IMR-90 (cell line): ENCODE data around the gene INPP5D. TPM values are rescaled to one million over a fixed set of nuclear protein-coding genes. Genes with fewer than 3 reads are reported as not detected.

ENCODE experiments used
- ATAC-seq: fragments of 200-7000 bp; cut with Tn5 transposase; 2 replicates; pipeline ENCODE4 v1.9.1; 2020; ENCODE audit warnings: low read depth, mild to moderate bottlenecking, moderate library complexity
- BruUV-seq: library from RNA; stranded (reverse); fragments of 400-500 nt; replicated peaks from 2 replicates; lab custom pipeline; 2021; lab: Mats Ljungman, UMichigan
- CTCF ChIA-PET: fragments of 300-600 bp; formaldehyde crosslinking; extraction: SDS; loops from one replicate; lab custom pipeline; 2021; ENCODE audit warnings: antibody characterized with exemption; lab: Yijun Ruan, JAX
- POLR2A ChIA-PET: fragments of 300-600 bp; sonication (Branson Sonifier 250); formaldehyde crosslinking; loops from one replicate; lab custom pipeline; 2022; ENCODE audit warnings: antibody characterized with exemption; ENCODE audit not compliant: unreplicated experiment; lab: Charles Lee
- DNase-seq: peaks from one replicate; pipeline ENCODE4 v3.0.0; 2013
- H2AFZ ChIP-seq: replicated peaks from 2 replicates; pipeline ENCODE3; 2013; ENCODE audit warnings: low read length, mild to moderate bottlenecking; ENCODE audit not compliant: poor library complexity
- H2AK5ac ChIP-seq: 2 replicates; pipeline ENCODE4 v1.6.1; 2013; ENCODE audit warnings: low read depth, low read length, inconsistent platforms
- H2AK9ac ChIP-seq: replicated peaks from 2 replicates; pipeline ENCODE3; 2013; ENCODE audit warnings: mild to moderate bottlenecking, low read depth, low read length, moderate library complexity; ENCODE audit not compliant: poor library complexity
- H2BK120ac ChIP-seq: 2 replicates; pipeline ENCODE4 v1.6.1; 2013; ENCODE audit warnings: low read depth, low read length, inconsistent platforms
- H2BK15ac ChIP-seq: 3 replicates; pipeline ENCODE4 v1.6.1; 2013; ENCODE audit warnings: low read depth, low read length, inconsistent platforms
- H2BK20ac ChIP-seq: 2 replicates; pipeline ENCODE4 v1.6.1; 2013; ENCODE audit warnings: low read depth, mild to moderate bottlenecking, inconsistent platforms, low read length, moderate library complexity
- H2BK5ac ChIP-seq: 2 replicates; pipeline ENCODE4 v1.6.1; 2013; ENCODE audit warnings: mild to moderate bottlenecking, low read depth, low read length, inconsistent platforms; ENCODE audit not compliant: poor library complexity, severe bottlenecking
- H3K14ac ChIP-seq: replicated peaks from 2 replicates; pipeline ENCODE4 v1.6.1; 2013; ENCODE audit warnings: low read depth, low read length, inconsistent platforms
- H3K18ac ChIP-seq: 2 replicates; pipeline ENCODE4 v1.6.1; 2013; ENCODE audit warnings: low read depth, low read length, control low read depth
- H3K23ac ChIP-seq: 2 replicates; pipeline ENCODE4 v1.6.1; 2013; ENCODE audit warnings: low read depth, low read length, inconsistent platforms
- H3K27ac ChIP-seq: 2 replicates; pipeline ENCODE4 v1.5.1; 2013; ENCODE audit warnings: mild to moderate bottlenecking, control low read depth, low read length; ENCODE audit not compliant: insufficient read depth
- H3K27me3 ChIP-seq: 2 replicates; pipeline ENCODE4 v1.6.1; 2013; ENCODE audit warnings: low read length; ENCODE audit not compliant: control insufficient read depth, insufficient read depth
- H3K36me3 ChIP-seq: 2 replicates; pipeline ENCODE4 v1.6.1; 2013; ENCODE audit warnings: low read length, mixed read lengths; ENCODE audit not compliant: control insufficient read depth, insufficient read depth
- H3K4ac ChIP-seq: 2 replicates; pipeline ENCODE4 v1.6.1; 2013; ENCODE audit warnings: low read depth, low read length, inconsistent platforms
- H3K4me1 ChIP-seq: 2 replicates; pipeline ENCODE4 v1.6.1; 2013; ENCODE audit warnings: low read length, mixed read lengths; ENCODE audit not compliant: control insufficient read depth, insufficient read depth
- H3K4me2 ChIP-seq: 2 replicates; pipeline ENCODE4 v1.6.1; 2013; ENCODE audit warnings: low read depth, mild to moderate bottlenecking, control low read depth, low read length, moderate library complexity
- H3K4me3 ChIP-seq: 2 replicates; pipeline ENCODE4 v1.5.1; 2013; ENCODE audit warnings: low read depth, mild to moderate bottlenecking, control low read depth, low read length, moderate library complexity; ENCODE audit not compliant: insufficient read depth
- H3K56ac ChIP-seq: 2 replicates; pipeline ENCODE4 v1.6.1; 2013; ENCODE audit warnings: low read length, inconsistent platforms; ENCODE audit not compliant: insufficient read depth; ENCODE audit errors: extremely low read depth
- H3K79me1 ChIP-seq, 2 experiments: 2 replicates each; pipeline ENCODE4 v1.6.1; 2013; ENCODE audit warnings: low read length in 2 of 2, inconsistent platforms in 1 of 2, low read depth in 1 of 2
- H3K9ac ChIP-seq: 2 replicates; pipeline ENCODE4 v1.6.1; 2013; ENCODE audit warnings: low read depth, low read length, control low read depth
- H3K9me1 ChIP-seq: 2 replicates; pipeline ENCODE4 v1.6.1; 2013; ENCODE audit warnings: low read length, inconsistent platforms; ENCODE audit not compliant: insufficient read depth
- H3K9me3 ChIP-seq: 2 replicates; pipeline ENCODE4 v1.6.1; 2013; ENCODE audit warnings: low read length; ENCODE audit not compliant: control insufficient read depth, insufficient read depth
- H4K20me1 ChIP-seq: 2 replicates; pipeline ENCODE4 v1.6.1; 2013; ENCODE audit warnings: low read length, inconsistent platforms; ENCODE audit not compliant: insufficient read depth
- H4K5ac ChIP-seq: 2 replicates; pipeline ENCODE4 v1.6.1; 2013; ENCODE audit warnings: mild to moderate bottlenecking, low read depth, low read length, control low read depth
- H4K8ac ChIP-seq, 2 experiments: 2 replicates each; pipeline ENCODE4 v1.6.1; 2013; ENCODE audit warnings: low read depth in 2 of 2, low read length in 2 of 2, control low read depth in 1 of 2, inconsistent platforms in 1 of 2
- H4K91ac ChIP-seq: 2 replicates; pipeline ENCODE4 v1.6.1; 2013; ENCODE audit warnings: low read depth, low read length, inconsistent platforms; ENCODE audit not compliant: insufficient read depth
- BHLHE40 ChIP-seq: fragments of 150-350 bp; IDR thresholded peaks from 2 replicates; pipeline ENCODE4 v1.6.1; 2016; ENCODE audit warnings: mild to moderate bottlenecking, low read depth, low read length
- CEBPB ChIP-seq: IDR thresholded peaks from 2 replicates; pipeline ENCODE4 v1.6.1; 2012; ENCODE audit warnings: low read depth, low read length, improper control_type of control experiment
- CHD1 ChIP-seq: IDR thresholded peaks from 2 replicates; pipeline ENCODE4 v1.6.1; 2012; ENCODE audit warnings: low read depth, low read length, improper control_type of control experiment
- CTCF ChIP-seq: conservative IDR thresholded peaks from 2 replicates; pipeline ENCODE4 v1.5.1; 2012; ENCODE audit warnings: mild to moderate bottlenecking, low read depth, low read length, improper control_type of control experiment
- ELK1 ChIP-seq: fragments of 150-350 bp; IDR thresholded peaks from 2 replicates; pipeline ENCODE4 v1.6.1; 2016; ENCODE audit warnings: low read depth, mild to moderate bottlenecking, low read length, moderate library complexity, borderline replicate concordance
- FOS ChIP-seq: fragments of 150-350 bp; IDR thresholded peaks from 2 replicates; pipeline ENCODE4 v1.6.1; 2016; ENCODE audit warnings: low read depth, low read length
- MAFK ChIP-seq: IDR thresholded peaks from 2 replicates; pipeline ENCODE4 v1.6.1; 2012; ENCODE audit warnings: low read depth, low read length, improper control_type of control experiment
- MAZ ChIP-seq: IDR thresholded peaks from 2 replicates; pipeline ENCODE4 v1.6.1; 2012; ENCODE audit warnings: low read depth, mild to moderate bottlenecking, low read length, improper control_type of control experiment, moderate library complexity, borderline replicate concordance
- MXI1 ChIP-seq: IDR thresholded peaks from 2 replicates; pipeline ENCODE4 v1.6.1; 2012; ENCODE audit warnings: low read depth, mild to moderate bottlenecking, low read length, moderate library complexity, borderline replicate concordance
- NFE2L2 ChIP-seq: fragments of 150-350 bp; IDR thresholded peaks from 2 replicates; pipeline ENCODE4 v1.6.1; 2016; ENCODE audit warnings: low read depth, mild to moderate bottlenecking, low read length
- POLR2A ChIP-seq: IDR thresholded peaks from 2 replicates; pipeline ENCODE4 v1.6.1; 2012; ENCODE audit warnings: mild to moderate bottlenecking, low read depth, low read length
- RAD21 ChIP-seq: IDR thresholded peaks from 2 replicates; pipeline ENCODE4 v1.6.1; 2012; ENCODE audit warnings: low read length, improper control_type of control experiment
- RCOR1 ChIP-seq: IDR thresholded peaks from 2 replicates; pipeline ENCODE4 v1.6.1; 2012; ENCODE audit warnings: mild to moderate bottlenecking, low read length, improper control_type of control experiment; ENCODE audit not compliant: insufficient replicate concordance
- RFX5 ChIP-seq: IDR thresholded peaks from 2 replicates; pipeline ENCODE4 v1.8.0; 2012; ENCODE audit warnings: low read depth, mild to moderate bottlenecking, low read length, moderate library complexity
- SMC3 ChIP-seq: fragments of 150-350 bp; IDR thresholded peaks from 2 replicates; pipeline ENCODE4 v1.6.1; 2016; ENCODE audit warnings: low read depth, mild to moderate bottlenecking, antibody characterized with exemption, low read length, moderate library complexity
- USF2 ChIP-seq: fragments of 150-350 bp; IDR thresholded peaks from 2 replicates; pipeline ENCODE4 v1.6.1; 2017; ENCODE audit warnings: mild to moderate bottlenecking, antibody characterized with exemption, low read length, low read depth
- WGBS, 2 experiments: methylation state at CpG; one replicate each; pipeline versions ENCODE4 v1.1.5 to v1.1.7; 2013; ENCODE audit warnings: missing lambda C conversion rate in 2 of 2; ENCODE audit not compliant: insufficient read length in 1 of 2; ENCODE audit errors: extremely low coverage in 2 of 2; 5-methylcytosine and 5-hydroxymethylcytosine counted together
- dilution Hi-C: fragments of 300-500 bp; cut with HindIII; formaldehyde crosslinking; loops from one replicate; pipeline ENCODE4 v1.14.3; 2018; ENCODE audit warnings: low sequenced_read_pairs; ENCODE audit not compliant: unreplicated experiment
- in situ Hi-C: fragments of 300-500 bp; cut with MboI; formaldehyde crosslinking; loops from 3 replicates; pipeline ENCODE4 v1.14.3; 2019; ENCODE audit warnings: low sequenced_read_pairs, inconsistent platforms, mixed read lengths
- intact Hi-C: fragments of 100-400 bp; cut with micrococcal nuclease; formaldehyde crosslinking; loops from 2 replicates; pipeline ENCODE4 v1.10.0; 2022
- polyA plus RNA-seq, 3 experiments: library from polyadenylated mRNA; depleted of rRNA; stranded (reverse); fragments of >200 nt; gene quantifications; 2 replicates each; pipeline ENCODE4 v1.2.3, GENCODE V29; 2012; ENCODE audit warnings: low replicate concordance in 1 of 3
- total RNA-seq: library from RNA; depleted of rRNA; stranded (reverse); fragments of >200 nt; gene quantifications from 2 replicates; pipeline ENCODE4 v1.2.3, GENCODE V29; 2012

The INPP5D gene
- total and polyA plus RNA-seq, 2 of the 4 experiments (the other 2 are of a cell fraction), result 0.18 to 0.29 TPM

- no peak overlapping the region for H4K8ac ChIP-seq
- H3K27ac ChIP-seq, result no peak overlapping the region
- peak overlapping the region; percentile 21 for H2AFZ ChIP-seq
- H3K79me1 ChIP-seq, result no peaks in the 10 kb centered on the region
- H3K4ac ChIP-seq, result no peak overlapping the region
- H3K18ac ChIP-seq, result no peak overlapping the region
- WGBS, 2 experiments, result no CpG with 5 or more reads among the region's 13 CpGs
- H4K20me1 ChIP-seq, result no peaks in the 10 kb centered on the region
- H2BK5ac ChIP-seq, result no peak overlapping the region
- no peak overlapping the region for H3K23ac ChIP-seq
- ChIA-PET CTCF (no interaction called here), POLR2A (no interaction called here)
- H2AK9ac ChIP-seq, result no peak overlapping the region
- H3K4me1 ChIP-seq, result peaks cover 4% of the 10 kb centered on the region; the same call in 1 of the 2 replicates
- H2BK15ac ChIP-seq, result no peak overlapping the region
- no peak overlapping the region for H3K4me2 ChIP-seq
- no peak overlapping the region for H4K91ac ChIP-seq
- no peaks in the 10 kb centered on the region for H3K36me3 ChIP-seq
- no peak overlapping the region for H3K56ac ChIP-seq
- H3K4me3 ChIP-seq, result no peak overlapping the region
- H3K9ac ChIP-seq, result no peak overlapping the region
- in situ Hi-C loops (no loop called here), dilution Hi-C loops (no loop called here), intact Hi-C loops (no loop called here)
- no peaks in the 10 kb centered on the region; the same call in 1 of the 2 replicates for H3K27me3 ChIP-seq
- BruUV-seq, result no TSS peak
- H2BK20ac ChIP-seq, result no peak overlapping the region
- no peak overlapping the region for H2BK120ac ChIP-seq
- no peaks in the 10 kb centered on the region for H3K9me1 ChIP-seq
- no peak overlapping the region for H3K14ac ChIP-seq
- H2AK5ac ChIP-seq, result no peak overlapping the region
- no peaks in the 10 kb centered on the region for H3K9me3 ChIP-seq
- ATAC-seq (no peak), DNase-seq (no peak)
- TF ChIP-seq BHLHE40 (no peak), MAFK (no peak), RCOR1 (no peak), RFX5 (no peak), ELK1 (no peak), MXI1 (no peak), USF2 (no peak), NFE2L2 (no peak), POLR2A (no peak), CHD1 (no peak), RAD21 (no peak), CEBPB (no peak), SMC3 (no peak), CTCF (no peak), FOS (no peak), MAZ (no peak)
- H4K5ac ChIP-seq, result no peak overlapping the region
Measured at GRCh38 chr2:233060501-233060979, 398 bp downstream of the INPP5D start.
